Loucy (cell line): ENCODE data around the gene TMIE.

Source experiments
- H2AFZ ChIP-seq: fragments of 200-600 bp; sonication (generic); 2 replicates; pipeline ENCODE4 v1.6.0; 2016; ENCODE audit warnings: antibody characterized with exemption, mild to moderate bottlenecking, low read length, moderate library complexity
- H3F3A ChIP-seq: fragments of 200-600 bp; 2 replicates; pipeline ENCODE4 v1.6.0; 2016; ENCODE audit warnings: antibody characterized with exemption, low read depth, mild to moderate bottlenecking
- H3K27me3 ChIP-seq: fragments of 200-600 bp; sonication (generic); 2 replicates; pipeline ENCODE4 v1.6.1; 2014; ENCODE audit warnings: low read length, mild to moderate bottlenecking; ENCODE audit not compliant: insufficient read depth, poor library complexity, severe bottlenecking
- H3K36me3 ChIP-seq: fragments of 200-600 bp; sonication (generic); 2 replicates; pipeline ENCODE4 v1.6.1; 2016; ENCODE audit warnings: low read length; ENCODE audit not compliant: insufficient read depth
- H3K4me1 ChIP-seq: fragments of 200-600 bp; sonication (generic); 2 replicates; pipeline ENCODE4 v1.5.1; 2014; ENCODE audit warnings: low read length, mild to moderate bottlenecking; ENCODE audit not compliant: insufficient read depth, poor library complexity, severe bottlenecking
- H3K4me2 ChIP-seq: fragments of 200-600 bp; sonication (generic); 2 replicates; pipeline ENCODE4 v1.6.0; 2014; ENCODE audit warnings: antibody characterized with exemption, low read length, low read depth, mild to moderate bottlenecking; ENCODE audit not compliant: poor library complexity, severe bottlenecking
- H3K4me3 ChIP-seq: fragments of 200-600 bp; sonication (generic); 2 replicates; pipeline ENCODE4 v1.5.1; 2014; ENCODE audit warnings: low read length, mild to moderate bottlenecking, mixed read lengths; ENCODE audit not compliant: poor library complexity, severe bottlenecking
- H3K79me2 ChIP-seq: fragments of 200-600 bp; sonication (generic); 2 replicates; pipeline ENCODE4 v1.6.1; 2014; ENCODE audit warnings: low read length; ENCODE audit not compliant: insufficient read depth
- H3K9ac ChIP-seq: fragments of 200-600 bp; sonication (generic); 2 replicates; pipeline ENCODE4 v1.6.0; 2014; ENCODE audit warnings: mild to moderate bottlenecking, low read depth, low read length, moderate library complexity; ENCODE audit not compliant: poor library complexity, severe bottlenecking
- H3K9me2 ChIP-seq: fragments of 200-600 bp; sonication (generic); replicated peaks from 2 replicates; pipeline ENCODE4 v1.6.1; 2016; ENCODE audit warnings: low read depth, low read length, mixed read lengths
- H3K9me3 ChIP-seq: fragments of 200-600 bp; sonication (generic); 2 replicates; pipeline ENCODE4 v1.6.1; 2014; ENCODE audit warnings: mild to moderate bottlenecking, antibody characterized with exemption, low read length, low read depth; ENCODE audit not compliant: insufficient read depth
- H4K20me1 ChIP-seq: fragments of 200-600 bp; sonication (generic); 2 replicates; pipeline ENCODE4 v1.6.0; 2014; ENCODE audit warnings: antibody characterized with exemption, low read length, mild to moderate bottlenecking; ENCODE audit not compliant: insufficient read depth, poor library complexity, severe bottlenecking
- EZH2phosphoT487 ChIP-seq: fragments of 200-600 bp; IDR thresholded peaks from 2 replicates; pipeline ENCODE4 v1.6.1; 2018; ENCODE audit warnings: antibody characterized with exemption, mild to moderate bottlenecking, moderate library complexity, borderline replicate concordance
- TF ChIP-seq, protein P1 (sequence below): fragments of 200-600 bp; sonication (generic); conservative IDR thresholded peaks from 2 replicates; pipeline ENCODE4 v1.5.1; 2014; ENCODE audit warnings: mild to moderate bottlenecking, antibody characterized with exemption, low read length

The TMIE gene

GRCh38 chr3:46669191-46669999, 31.8 kb upstream of the TMIE start:
- H3K27me3 ChIP-seq, result no peaks in the 10 kb centered on the region
- no peak overlapping the region for H3K9ac ChIP-seq
- no peaks in the 10 kb centered on the region for H3K36me3 ChIP-seq
- no peaks in the 10 kb centered on the region for H3K9me3 ChIP-seq
- TF ChIP-seq, protein P1, sequence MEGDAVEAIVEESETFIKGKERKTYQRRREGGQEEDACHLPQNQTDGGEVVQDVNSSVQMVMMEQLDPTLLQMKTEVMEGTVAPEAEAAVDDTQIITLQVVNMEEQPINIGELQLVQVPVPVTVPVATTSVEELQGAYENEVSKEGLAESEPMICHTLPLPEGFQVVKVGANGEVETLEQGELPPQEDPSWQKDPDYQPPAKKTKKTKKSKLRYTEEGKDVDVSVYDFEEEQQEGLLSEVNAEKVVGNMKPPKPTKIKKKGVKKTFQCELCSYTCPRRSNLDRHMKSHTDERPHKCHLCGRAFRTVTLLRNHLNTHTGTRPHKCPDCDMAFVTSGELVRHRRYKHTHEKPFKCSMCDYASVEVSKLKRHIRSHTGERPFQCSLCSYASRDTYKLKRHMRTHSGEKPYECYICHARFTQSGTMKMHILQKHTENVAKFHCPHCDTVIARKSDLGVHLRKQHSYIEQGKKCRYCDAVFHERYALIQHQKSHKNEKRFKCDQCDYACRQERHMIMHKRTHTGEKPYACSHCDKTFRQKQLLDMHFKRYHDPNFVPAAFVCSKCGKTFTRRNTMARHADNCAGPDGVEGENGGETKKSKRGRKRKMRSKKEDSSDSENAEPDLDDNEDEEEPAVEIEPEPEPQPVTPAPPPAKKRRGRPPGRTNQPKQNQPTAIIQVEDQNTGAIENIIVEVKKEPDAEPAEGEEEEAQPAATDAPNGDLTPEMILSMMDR, result no peak
- no peak for TF ChIP-seq EZH2phosphoT487
- no peaks in the 10 kb centered on the region for H3F3A ChIP-seq
- H3K4me2 ChIP-seq, result no peak overlapping the region
- no peaks in the 10 kb centered on the region for H3K79me2 ChIP-seq
- H3K4me3 ChIP-seq, result no peak overlapping the region
- H3K4me1 ChIP-seq, result no peaks in the 10 kb centered on the region
- no peaks in the 10 kb centered on the region for H3K9me2 ChIP-seq
- no peaks in the 10 kb centered on the region for H4K20me1 ChIP-seq
- H2AFZ ChIP-seq, result no peak overlapping the region

GRCh38 chr3:46670000-46670890, 30.9 kb upstream of the TMIE start:
- Histone ChIP-seq H4K20me1 (no peaks in the 10 kb centered on the region), H3K27me3 (no peaks in the 10 kb centered on the region), H3K9me3 (no peaks in the 10 kb centered on the region), H3F3A (no peaks in the 10 kb centered on the region), H3K9ac (no peak overlapping the region), H2AFZ (no peak overlapping the region), H3K4me1 (no peaks in the 10 kb centered on the region), H3K36me3 (no peaks in the 10 kb centered on the region), H3K79me2 (no peaks in the 10 kb centered on the region), H3K4me3 (no peak overlapping the region), H3K9me2 (no peaks in the 10 kb centered on the region), H3K4me2 (no peak overlapping the region)
- TF ChIP-seq EZH2phosphoT487, result no peak
- TF ChIP-seq, protein P1, result no peak

DNA sequence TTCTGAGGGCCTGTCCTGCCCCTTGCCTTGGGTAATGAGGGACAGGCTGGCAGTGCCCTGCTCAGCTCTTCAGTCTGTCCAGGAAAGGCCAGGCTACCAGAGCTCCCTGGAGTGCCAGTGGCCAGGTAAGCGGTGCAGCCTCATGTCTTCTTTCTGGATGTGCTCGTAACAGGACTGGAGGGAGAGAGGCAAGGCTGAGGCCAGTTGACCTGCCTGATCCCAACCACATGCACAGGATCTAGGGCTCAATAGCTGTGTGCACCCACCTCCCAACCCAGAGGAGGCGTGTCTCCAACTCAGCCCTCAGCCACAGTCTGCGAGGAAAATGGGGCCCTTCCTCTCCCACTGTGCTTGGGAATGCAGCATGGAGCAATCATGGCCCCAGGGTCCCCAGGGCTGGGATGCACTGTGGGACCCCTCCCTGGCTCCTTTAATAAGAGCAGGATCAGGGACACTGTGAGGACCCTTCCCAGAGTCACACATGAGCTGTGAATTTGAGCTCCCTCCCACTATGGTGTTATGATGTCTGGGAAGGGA, 30.2 kb upstream of the TMIE start:
- Histone ChIP-seq H3K4me3 (no peak overlapping the region), H3F3A (no peaks in the 10 kb centered on the region), H3K36me3 (no peaks in the 10 kb centered on the region), H2AFZ (no peak overlapping the region), H3K27me3 (no peaks in the 10 kb centered on the region), H4K20me1 (no peaks in the 10 kb centered on the region), H3K9ac (no peak overlapping the region), H3K9me2 (no peaks in the 10 kb centered on the region), H3K4me1 (no peaks in the 10 kb centered on the region), H3K9me3 (no peaks in the 10 kb centered on the region), H3K79me2 (no peaks in the 10 kb centered on the region), H3K4me2 (no peak overlapping the region)
- TF ChIP-seq, protein P1, result no peak
- no peak for TF ChIP-seq EZH2phosphoT487
